HCT116 (cell line): ENCODE data around the gene TAF1B. TPM values are rescaled to one million over a fixed set of nuclear protein-coding genes. Genes with fewer than 3 reads are reported as not detected.

Experiments
- ATAC-seq: fragments of 200-7000 bp; cut with Tn5 transposase; 2 replicates; pipeline ENCODE4 v1.9.1; 2020; ENCODE audit warnings: mild to moderate bottlenecking, moderate library complexity
- BruUV-seq: library from RNA; stranded (reverse); fragments of 400-500 nt; replicated peaks from 2 replicates; lab custom pipeline; 2021; lab: Mats Ljungman, UMichigan
- CTCF ChIA-PET: fragments of 300-600 bp; sonication (Branson Sonifier 250); formaldehyde crosslinking; loops from one replicate; lab custom pipeline; 2021; ENCODE audit warnings: antibody characterized with exemption; lab: Charles Lee
- POLR2A ChIA-PET: fragments of 300-600, 350-600 bp; sonication (Branson Sonifier 250); formaldehyde crosslinking; loops from one replicate; lab custom pipeline; 2021; ENCODE audit warnings: antibody characterized with exemption; lab: Charles Lee
- RAD21 ChIA-PET, 2 experiments: fragments of 300-600 bp; sonication (Branson Sonifier 250); formaldehyde crosslinking; loops; one replicate each; lab custom pipeline; 2023; ENCODE audit warnings: low total read pairs in 2 of 2; ENCODE audit not compliant: uncharacterized antibody in 2 of 2, unreplicated experiment in 2 of 2, low non-redundant PET in 1 of 2; lab: Charles Lee
- DNase-seq: peaks from one replicate; pipeline ENCODE4 v3.0.0-alpha.2; 2010; ENCODE audit warnings: low read depth, low spot score
- H2AFZ ChIP-seq: fragments of 200-600 bp; shearing (Covaris generic), sonication (generic); 2 replicates; pipeline ENCODE4 v1.6.1; 2017; ENCODE audit warnings: low read depth, mixed run types, mixed read lengths, antibody characterized with exemption, low read length; ENCODE audit not compliant: poor library complexity, severe bottlenecking
- H3K27ac ChIP-seq: 2 replicates; pipeline ENCODE4 v1.5.1; 2012; ENCODE audit warnings: low read depth, low read length
- H3K27me3 ChIP-seq: fragments of 200-600 bp; sonication (generic); 2 replicates; pipeline ENCODE4 v1.6.1; 2016; ENCODE audit warnings: mixed run types, low read length, mixed read lengths; ENCODE audit not compliant: insufficient read depth
- H3K36me3 ChIP-seq, 2 experiments: fragments of 200-500 bp in 1 of 2; fragments of 200-600 bp in 1 of 2; sonication (Bioruptor generic) in 1 of 2; sonication (generic) in 1 of 2; 2 replicates each; pipeline versions ENCODE4 v1.5.1 to v1.6.1; 2014 to 2016; ENCODE audit warnings: low read length in 2 of 2, inconsistent platforms in 1 of 2, mixed read lengths in 1 of 2, mixed run types in 1 of 2; ENCODE audit not compliant: insufficient read depth in 2 of 2, control insufficient read depth in 1 of 2
- H3K4me1 ChIP-seq, 2 experiments: fragments of 200-600 bp in 1 of 2; sonication (generic) in 1 of 2; 2 replicates each; pipeline versions ENCODE4 v1.5.1 to v1.6.1; 2012 to 2017; ENCODE audit warnings: low read length in 2 of 2, inconsistent platforms in 1 of 2, mild to moderate bottlenecking in 1 of 2, mixed read lengths in 1 of 2, mixed run types in 1 of 2, moderate library complexity in 1 of 2; ENCODE audit not compliant: insufficient read depth in 2 of 2, control insufficient read depth in 1 of 2
- H3K4me2 ChIP-seq: fragments of 200-600 bp; sonication (generic); 2 replicates; pipeline ENCODE4 v1.6.1; 2017; ENCODE audit warnings: mixed run types, low read length, mixed read lengths
- H3K4me3 ChIP-seq, 2 experiments: fragments of 200-600 bp in 1 of 2; sonication (generic) in 1 of 2; replicated peaks in 1 of 2; 2 replicates each; pipeline ENCODE4 v1.5.1; 2011 to 2016; ENCODE audit warnings: low read length in 2 of 2, control low read depth in 1 of 2, low read depth in 1 of 2, mild to moderate bottlenecking in 1 of 2, mixed read lengths in 1 of 2, mixed run types in 1 of 2
- H3K79me2 ChIP-seq: fragments of 200-600 bp; sonication (generic); 2 replicates; pipeline ENCODE4 v1.6.1; 2017; ENCODE audit warnings: mild to moderate bottlenecking, mixed run types, low read length, moderate library complexity, mixed read lengths; ENCODE audit not compliant: insufficient read depth
- H3K9ac ChIP-seq: fragments of 200-600 bp; sonication (generic); 2 replicates; pipeline ENCODE4 v1.6.1; 2016; ENCODE audit warnings: low read length, mixed read lengths
- H3K9me2 ChIP-seq: fragments of 200-600 bp; sonication (generic), shearing (Covaris generic); 2 replicates; pipeline ENCODE4 v1.6.1; 2017; ENCODE audit warnings: mixed run types, mild to moderate bottlenecking, moderate library complexity; ENCODE audit not compliant: insufficient read depth
- H3K9me3 ChIP-seq, 2 experiments: fragments of 200-500 bp in 1 of 2; fragments of 200-600 bp in 1 of 2; sonication (Bioruptor generic) in 1 of 2; sonication (generic) in 1 of 2; 2 replicates each; pipeline ENCODE4 v1.6.1; 2014 to 2017; ENCODE audit warnings: low read length in 2 of 2, mixed read lengths in 2 of 2, inconsistent platforms in 1 of 2, low read depth in 1 of 2, mild to moderate bottlenecking in 1 of 2, mixed run types in 1 of 2, moderate library complexity in 1 of 2; ENCODE audit not compliant: control insufficient read depth in 1 of 2, insufficient read depth in 1 of 2
- H4K20me1 ChIP-seq: fragments of 200-600 bp; sonication (generic), shearing (Covaris generic); 2 replicates; pipeline ENCODE4 v1.6.1; 2017; ENCODE audit warnings: mixed run types, mild to moderate bottlenecking, moderate library complexity; ENCODE audit not compliant: insufficient read depth
- ATF3 ChIP-seq: IDR thresholded peaks from 2 replicates; pipeline ENCODE4 v1.6.1; 2012
- CEBPB ChIP-seq: IDR thresholded peaks from 2 replicates; pipeline ENCODE4 v1.6.1; 2012; ENCODE audit warnings: low read depth
- CTCF ChIP-seq, 3 experiments: fragments of 200-600 bp in 1 of 3; sonication (generic) in 1 of 3; IDR thresholded peaks in 2 of 3; conservative IDR thresholded peaks in 1 of 3; 2 replicates each; pipeline ENCODE4 v1.5.1; 2012 to 2017; ENCODE audit warnings: low read depth in 2 of 3, low read length in 2 of 3, antibody characterized with exemption in 1 of 3, borderline replicate concordance in 1 of 3, control low read depth in 1 of 3, mild to moderate bottlenecking in 1 of 3, mixed read lengths in 1 of 3, mixed run types in 1 of 3, moderate library complexity in 1 of 3; ENCODE audit not compliant: insufficient read depth in 1 of 3
- EGR1 ChIP-seq: IDR thresholded peaks from 2 replicates; pipeline ENCODE4 v1.6.1; 2012; ENCODE audit warnings: low read depth
- EZH2 ChIP-seq: fragments of 200-600 bp; sonication (generic); IDR thresholded peaks from 2 replicates; pipeline ENCODE4 v1.6.1; 2017; ENCODE audit warnings: antibody characterized with exemption, mixed run types
- EZH2phosphoT487 ChIP-seq: fragments of 200-600 bp; IDR thresholded peaks from 2 replicates; pipeline ENCODE4 v1.6.1; 2018; ENCODE audit warnings: antibody characterized with exemption, borderline replicate concordance
- FOSL1 ChIP-seq: IDR thresholded peaks from 2 replicates; pipeline ENCODE4 v1.6.1; 2012; ENCODE audit warnings: low read depth
- JUND ChIP-seq: IDR thresholded peaks from 2 replicates; pipeline ENCODE4 v1.6.1; 2012
- RAD21 ChIP-seq: IDR thresholded peaks from 2 replicates; pipeline ENCODE4 v1.6.1; 2012; ENCODE audit warnings: low read depth, mild to moderate bottlenecking
- SP1 ChIP-seq: IDR thresholded peaks from 2 replicates; pipeline ENCODE4 v1.6.1; 2012; ENCODE audit warnings: low read depth
- SRF ChIP-seq: IDR thresholded peaks from 2 replicates; pipeline ENCODE4 v1.6.1; 2012; ENCODE audit warnings: low read depth
- TCF7L2 ChIP-seq: IDR thresholded peaks from 2 replicates; pipeline ENCODE4 v1.7.0; 2011; ENCODE audit warnings: borderline replicate concordance, inconsistent platforms; ENCODE audit not compliant: insufficient read depth, insufficient read length; ENCODE audit errors: extremely low read depth
- ZNF274 ChIP-seq: fragments of 200-500 bp; sonication (Bioruptor generic); IDR thresholded peaks from 2 replicates; pipeline ENCODE4 v1.6.1; 2014; ENCODE audit warnings: mild to moderate bottlenecking, low read depth, low read length, inconsistent platforms
- intact Hi-C: fragments of 100-400 bp; cut with micrococcal nuclease; formaldehyde crosslinking; loops from 2 replicates; pipeline ENCODE4 v1.10.0; 2022
- total RNA-seq: library from RNA; stranded (reverse); gene quantifications from one replicate; pipeline ENCODE4 v1.2.1, GENCODE V29; 2021; ENCODE audit not compliant: unreplicated experiment

Gene TAF1B
- total RNA-seq, 1 experiment from 2014 or later: 27.9 TPM

GRCh38 chr2:9797086-9797485 is 46.2 kb upstream of the TAF1B start (continued):
- no peak for TF ChIP-seq EZH2phosphoT487
- no peak for TF ChIP-seq SRF

- Histone ChIP-seq H3K4me3 (no peak overlapping the region), H4K20me1 (no peaks in the 10 kb centered on the region), H2AFZ (no peak overlapping the region), H3K36me3 (no peaks in the 10 kb centered on the region), H3K27me3 (no peaks in the 10 kb centered on the region), H3K9me3 (no peaks in the 10 kb centered on the region), H3K9me2 (no peaks in the 10 kb centered on the region), H3K79me2 (no peaks in the 10 kb centered on the region), H3K27ac (no peak overlapping the region), H3K4me2 (no peak overlapping the region), H3K9ac (no peak overlapping the region), H3K4me1 (peaks cover 31 to 39% of the 10 kb centered on the region in 2 experiments)
- intact Hi-C loops: no loop called here
- BruUV-seq: no TSS peak
- ChIA-PET CTCF (interaction anchor here (1.0 to 1.4 kb wide), 2 partner anchors 16 to 27 kb away, joined by 3 to 4 read pairs; no protein-coding TSS in a partner anchor), RAD21 (no interaction called here), POLR2A (no interaction called here)
- ATAC-seq (no peak), DNase-seq (no peak)
- no peak for TF ChIP-seq CEBPB
Observed at GRCh38 chr2:9797681-9798556, 45.4 kb upstream of the TAF1B start.

GRCh38 chr2:9799011-9799596 is 44.2 kb upstream of the TAF1B start:
- ChIA-PET RAD21 (interaction anchor here in 1 of 2 experiments (0.6 to 1.6 kb wide), 3 partner anchors 150 to 258 kb away, joined by 3 to 5 read pairs (median 4); no protein-coding TSS in a partner anchor), CTCF (interaction anchor here (0.7 to 3.7 kb wide), 14 partner anchors 15 to 657 kb away, joined by 3 to 36 read pairs (median 4); partner anchors contain the start of gene KLF11), POLR2A (no interaction called here)
- Histone ChIP-seq H3K4me1 (peaks cover 31 to 48% of the 10 kb centered on the region in 2 experiments), H3K4me2 (peak overlapping the region; percentile 81), H3K27ac (no peak overlapping the region), H3K36me3 (no peaks in the 10 kb centered on the region), H4K20me1 (no peaks in the 10 kb centered on the region), H3K79me2 (no peaks in the 10 kb centered on the region), H3K9me3 (no peaks in the 10 kb centered on the region), H3K4me3 (no peak overlapping the region), H3K9me2 (no peaks in the 10 kb centered on the region), H3K9ac (no peak overlapping the region), H3K27me3 (no peaks in the 10 kb centered on the region), H2AFZ (no peak overlapping the region)
- DNase-seq (no peak), ATAC-seq (no peak)
- intact Hi-C loops: loop anchor here (1.0 kb wide), 1 partner anchor 249 kb away; no protein-coding TSS in a partner anchor
- BruUV-seq: no TSS peak
- TF ChIP-seq EZH2: no peak
- no peak for TF ChIP-seq TCF7L2
- no peak for TF ChIP-seq JUND
- no peak for TF ChIP-seq SRF
- TF ChIP-seq ATF3: no peak
- no peak for TF ChIP-seq EGR1
- no peak for TF ChIP-seq CTCF (IDR thresholded peaks at IDR 0.05 in 2 of 3, conservative IDR thresholded peaks at IDR 0.05 in 1 of 3; ENCODE audit: borderline replicate concordance in 1 of 3, insufficient read depth in 1 of 3, low read depth in 2 of 3, low read length in 2 of 3)
- no peak for TF ChIP-seq SP1
- TF ChIP-seq RAD21: no peak
- no peak for TF ChIP-seq ZNF274
- TF ChIP-seq FOSL1: no peak
